Activated CD4-positive, alpha-beta T cell treated with anti-CD3 and anti-CD28 coated beads for 1 hour (primary cell): ENCODE results near the gene DDX1.
"Not testable (repeated sequence)": the region's sequence is repeated elsewhere in the genome, so short reads cannot be mapped to it uniquely, and the experiment has no call there.

Experiments used
- DNase-seq: peaks from one replicate; pipeline ENCODE4 v3.0.0-alpha.2; 2020

DDX1 gene

DNA sequence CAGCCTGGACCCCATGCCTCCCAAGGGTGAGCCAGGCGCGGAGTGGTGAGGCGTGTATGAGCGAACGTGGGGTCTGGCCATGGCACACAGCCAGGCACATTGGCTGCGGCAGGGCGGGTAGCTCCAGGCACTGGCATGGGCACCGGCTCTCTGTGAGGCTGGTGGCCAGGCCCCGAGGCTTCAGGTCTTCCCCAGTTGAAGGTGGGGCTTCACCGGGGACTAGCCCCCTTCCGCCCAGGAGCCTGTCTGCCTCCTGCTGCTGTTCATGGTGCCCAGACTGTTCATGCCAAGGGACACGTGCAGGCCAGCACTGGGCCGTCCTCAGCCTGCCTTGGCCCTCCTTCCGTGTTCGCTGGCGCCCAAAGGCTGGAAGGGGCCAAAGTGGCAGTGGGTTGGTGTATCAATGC, 26.8 kb downstream of the DDX1 start:
- no peak for DNase-seq

- no peak for DNase-seq
These were observed 27.4 kb downstream of the DDX1 start for GRCh38 chr2:15619076-15619475.

DNA sequence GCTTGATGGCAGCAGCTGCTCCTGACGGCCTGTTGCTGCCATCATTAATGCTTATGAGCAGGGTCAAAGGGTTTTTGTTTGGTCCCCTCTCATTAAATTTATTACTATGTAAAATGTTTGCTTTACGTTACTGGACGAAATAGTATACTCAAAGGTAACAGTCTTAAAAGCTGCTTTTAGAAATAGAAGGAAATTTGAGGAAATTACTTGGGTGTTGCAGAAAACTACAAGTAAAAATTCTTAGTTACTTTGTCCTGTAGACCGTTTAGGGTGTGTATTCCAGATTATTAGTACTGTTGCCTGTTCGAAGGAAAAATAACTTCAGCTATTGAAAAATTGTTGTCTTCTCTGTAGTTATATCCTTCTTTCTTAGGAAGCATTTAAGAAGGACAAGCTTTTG, 27.8 kb downstream of the DDX1 start:
- no peak for DNase-seq

GRCh38 chr2:15619938-15620337, 28.3 kb downstream of the DDX1 start:
- no peak for DNase-seq

GRCh38 chr2:15620340-15620739, 28.7 kb downstream of the DDX1 start:
- DNase-seq = no peak

DNA sequence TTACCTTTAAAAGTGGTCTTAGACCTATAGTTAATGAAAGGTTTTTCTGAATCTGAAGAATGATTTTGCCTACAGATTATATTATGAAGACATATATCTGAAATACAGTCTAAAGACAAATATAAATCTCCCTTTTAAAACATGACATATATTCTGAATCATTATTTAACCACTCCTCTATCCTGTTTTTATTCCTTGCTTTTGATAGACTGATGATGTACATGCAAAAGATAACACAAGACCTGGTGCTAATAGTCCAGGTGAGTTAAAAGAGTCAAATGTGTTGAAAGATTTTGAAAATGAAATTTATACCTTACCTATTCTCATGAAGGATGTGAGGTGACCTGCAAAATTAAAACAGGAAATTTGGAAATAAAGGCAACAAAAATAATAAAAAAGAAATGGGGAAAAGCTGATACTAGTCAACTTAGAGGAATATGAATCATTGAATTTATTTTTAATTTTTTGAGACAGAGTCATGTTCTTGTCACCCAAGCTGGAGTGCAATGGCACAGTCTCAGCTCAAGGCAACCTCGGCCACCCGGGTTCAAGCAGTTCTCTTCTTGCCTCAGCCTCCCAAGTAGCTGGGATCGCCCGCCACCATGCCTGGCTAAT, 29.3 kb downstream of the DDX1 start:
- no peak for DNase-seq

GRCh38 chr2:15621472-15621870, 29.8 kb downstream of the DDX1 start:
- not testable (repeated sequence) for DNase-seq

DNA sequence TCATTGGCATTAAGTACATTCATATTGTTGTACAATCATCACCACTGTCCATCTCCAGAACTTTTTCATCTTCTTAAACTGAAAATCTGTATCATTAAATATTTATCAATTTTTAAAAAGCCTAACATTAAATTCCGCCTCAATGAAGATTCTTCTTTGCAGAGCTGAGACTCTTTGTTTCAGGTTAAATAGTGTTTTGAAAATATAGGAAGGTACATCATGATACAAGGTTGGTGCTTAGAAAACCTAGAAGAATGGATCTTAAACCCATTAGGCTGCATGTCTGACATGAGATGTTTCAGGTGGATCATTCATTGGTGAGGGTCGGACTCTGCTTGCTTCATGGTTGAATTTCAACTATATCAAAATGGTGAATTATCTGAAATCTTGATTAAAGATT, 30.5 kb downstream of the DDX1 start:
- no peak for DNase-seq

GRCh38 chr2:15622614-15623480, 31.2 kb downstream of the DDX1 start:
- no peak for DNase-seq

- DNase-seq = no peak
These were observed 31.8 kb downstream of the DDX1 start for GRCh38 chr2:15623481-15623796.

- no peak for DNase-seq
These were observed 32.4 kb downstream of the DDX1 start for GRCh38 chr2:15623898-15624541.

DNA sequence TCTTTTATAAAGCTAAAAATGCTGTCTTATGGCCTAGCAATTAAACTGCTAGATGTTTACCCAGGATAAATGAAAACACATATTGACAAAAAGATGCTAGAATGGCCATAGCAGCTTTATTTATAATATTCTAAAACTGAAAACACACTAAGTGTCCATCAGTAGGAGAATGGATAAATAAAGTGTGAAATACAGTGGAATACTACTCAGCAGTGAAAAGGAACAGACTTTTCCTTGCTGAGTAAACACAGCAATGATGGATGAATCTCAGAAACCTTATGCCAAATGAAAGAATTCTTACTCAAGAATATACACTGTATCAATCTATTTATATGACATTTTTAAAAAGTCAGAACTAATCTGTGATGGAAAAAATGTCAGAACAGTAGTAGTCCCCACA, 33.2 kb downstream of the DDX1 start:
- no peak for DNase-seq

GRCh38 chr2:15625344-15626036, 33.8 kb downstream of the DDX1 start:
- no peak for DNase-seq

DNA sequence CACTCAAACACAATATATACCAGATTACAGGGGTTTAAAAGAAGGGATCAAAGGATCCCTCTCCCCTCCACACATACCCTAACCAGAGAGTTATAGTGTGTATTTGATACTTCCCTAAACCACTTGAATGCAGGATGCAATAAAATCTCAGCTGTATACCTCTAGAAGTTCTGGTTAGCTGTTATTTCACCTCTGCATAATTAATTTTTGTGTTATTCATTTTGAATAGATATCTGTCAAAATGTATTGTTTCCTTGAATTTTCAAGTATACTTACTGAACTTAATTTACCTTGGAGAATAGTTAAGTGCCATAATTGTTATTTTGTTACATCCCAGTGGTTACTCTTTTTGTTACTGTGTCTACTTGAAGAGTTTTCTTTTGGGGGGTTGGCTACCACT, 34.5 kb downstream of the DDX1 start:
- DNase-seq = no peak

- DNase-seq = no peak
These were observed 35.3 kb downstream of the DDX1 start for GRCh38 chr2:15626967-15627366.

DNA sequence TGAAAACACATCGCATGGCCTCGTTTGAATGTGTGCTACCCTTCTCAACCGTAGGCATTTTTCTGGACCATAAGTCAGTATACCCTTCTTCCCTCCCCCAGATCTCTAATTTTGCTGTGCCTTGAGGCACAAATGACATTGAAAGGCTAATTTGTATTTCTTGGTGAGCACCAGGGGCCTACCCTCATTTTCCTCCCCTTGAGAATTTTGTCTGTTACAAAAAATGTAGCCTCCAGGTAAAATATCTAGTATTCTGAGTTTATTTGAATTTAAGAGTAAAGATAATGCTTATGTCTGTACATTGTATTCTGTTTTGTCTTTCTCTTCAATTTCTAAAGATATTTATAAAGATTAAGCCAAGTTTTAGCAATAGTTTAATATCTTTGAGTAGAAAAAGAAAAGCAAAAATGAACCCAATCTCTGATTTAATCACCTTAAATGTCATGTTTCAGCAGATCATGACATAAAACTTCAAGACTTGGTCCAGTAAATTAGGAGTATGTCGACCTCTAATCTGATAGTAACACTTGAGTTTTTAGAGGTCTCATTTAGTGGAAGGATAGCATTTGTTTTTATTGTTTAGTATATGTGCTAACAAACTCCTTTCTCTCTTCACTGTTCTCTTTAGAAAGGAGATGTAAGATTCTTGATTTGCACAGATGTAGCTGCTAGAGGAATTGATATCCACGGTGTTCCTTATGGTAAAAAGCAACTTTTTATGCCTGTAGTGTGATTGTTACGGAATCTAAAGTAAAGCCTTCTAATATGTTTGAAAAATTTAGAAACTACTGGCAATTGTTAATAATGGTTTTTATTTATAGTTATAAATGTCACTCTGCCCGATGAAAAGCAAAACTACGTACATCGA, 36.4 kb downstream of the DDX1 start:
- DNase-seq = no peak

DNA sequence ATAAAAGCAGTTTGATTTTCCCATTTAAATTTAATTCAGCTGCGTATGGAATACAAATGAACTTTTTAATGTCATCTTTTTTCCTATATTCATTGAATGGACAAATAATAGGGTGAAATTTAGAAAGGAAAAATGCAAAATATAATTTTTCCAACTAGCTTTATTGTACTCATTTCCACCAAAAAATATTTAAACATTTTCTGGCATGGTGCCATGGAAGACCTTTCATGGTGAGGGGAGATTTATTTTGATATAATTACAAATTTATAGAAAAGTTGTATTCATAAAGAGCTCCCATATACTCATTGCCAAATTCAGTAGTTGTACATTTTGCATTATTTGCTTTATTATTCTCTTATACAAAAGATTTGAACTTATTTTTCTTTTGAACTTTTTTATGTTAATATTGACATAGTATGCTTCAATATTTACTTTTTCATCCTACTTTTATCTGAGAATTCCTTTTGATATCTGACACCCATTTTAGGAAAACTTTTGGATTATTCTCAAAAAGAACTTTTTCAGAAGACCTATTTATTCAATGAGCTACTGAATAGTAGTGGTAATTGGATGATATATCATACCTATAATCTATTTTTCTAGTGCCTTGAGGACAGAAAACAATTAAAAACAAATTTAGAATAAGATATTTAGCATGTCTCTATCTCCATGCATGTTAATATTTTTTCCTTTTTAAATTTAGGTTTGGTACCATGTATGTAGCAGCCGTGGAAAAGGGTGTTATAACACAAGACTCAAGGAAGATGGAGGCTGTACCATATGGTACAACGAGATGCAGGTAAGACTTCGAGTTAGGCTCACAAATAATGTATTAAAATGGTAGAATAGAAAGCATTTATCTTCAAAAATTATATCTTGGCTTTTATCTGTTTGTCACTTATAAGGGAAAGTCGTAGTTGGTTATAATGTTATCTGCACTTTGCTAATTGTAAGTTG, 37.5 kb downstream of the DDX1 start:
- no peak for DNase-seq

DNA sequence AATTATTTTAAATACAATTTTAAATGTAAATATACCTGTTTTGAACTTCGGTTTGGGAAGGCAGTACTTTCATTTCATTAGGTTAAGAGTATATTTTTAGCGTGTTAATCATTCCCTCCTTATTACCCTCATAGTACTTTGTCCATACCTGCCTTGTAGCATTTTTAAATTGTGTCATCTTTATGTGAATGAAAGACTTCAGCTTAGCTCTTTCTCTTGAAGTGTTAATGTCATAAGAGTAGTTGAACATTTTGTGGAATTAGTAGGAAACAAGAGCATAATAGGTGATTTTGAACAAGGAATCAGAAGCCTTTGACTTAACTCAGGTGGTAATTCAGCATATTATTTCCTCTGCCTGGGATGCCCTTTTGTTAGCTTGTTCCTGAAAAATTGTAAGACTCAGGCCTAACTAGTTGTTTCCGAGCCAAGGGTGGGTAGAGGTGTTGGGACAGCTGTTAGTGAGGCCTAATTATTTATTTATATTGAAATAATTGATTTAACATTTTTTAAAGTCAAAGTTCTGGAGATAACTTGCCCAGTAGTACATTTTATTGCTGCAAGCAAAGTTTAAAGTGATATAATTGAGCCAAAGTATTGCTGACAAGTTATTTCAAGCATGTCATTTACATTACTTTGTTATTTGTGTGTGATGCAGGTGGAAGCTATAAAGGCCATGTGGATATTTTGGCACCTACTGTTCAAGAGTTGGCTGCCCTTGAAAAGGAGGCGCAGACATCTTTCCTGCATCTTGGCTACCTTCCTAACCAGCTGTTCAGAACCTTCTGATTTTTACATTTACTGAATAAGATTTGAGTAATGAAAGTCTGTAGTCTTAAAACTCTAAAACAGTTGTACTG, 38.7 kb downstream of the DDX1 start:
- no peak for DNase-seq

GRCh38 chr2:15630978-15631719, 39.5 kb downstream of the DDX1 start:
- DNase-seq = no peak

DNA sequence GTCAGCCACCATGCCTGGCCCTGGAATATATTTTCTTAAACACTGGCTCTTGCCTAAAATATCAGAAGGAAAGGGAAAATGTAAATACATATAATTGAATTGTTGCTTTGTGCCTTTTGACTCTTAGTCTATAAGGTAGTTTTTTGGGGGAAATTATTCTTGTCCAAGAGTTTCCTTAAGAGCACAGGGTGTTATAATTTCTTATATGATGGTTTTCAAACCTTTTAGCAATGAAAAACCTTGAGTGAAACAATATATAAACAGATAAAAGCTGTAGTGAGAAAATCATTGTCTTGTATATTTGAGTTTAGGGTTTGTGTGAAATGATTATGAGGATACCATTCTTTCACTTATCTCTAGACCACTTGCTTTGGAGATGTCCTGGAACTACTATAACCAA, 40.2 kb downstream of the DDX1 start:
- no peak for DNase-seq
